Germinal center (tissue), 1 donor: ENCODE data around the gene SLC40A1.

Experiments used
- DNase-seq: peaks from one replicate; pipeline ENCODE4 v3.0.0; 2012; ENCODE audit warnings: mixed read lengths, low spot score

Gene SLC40A1

DNA sequence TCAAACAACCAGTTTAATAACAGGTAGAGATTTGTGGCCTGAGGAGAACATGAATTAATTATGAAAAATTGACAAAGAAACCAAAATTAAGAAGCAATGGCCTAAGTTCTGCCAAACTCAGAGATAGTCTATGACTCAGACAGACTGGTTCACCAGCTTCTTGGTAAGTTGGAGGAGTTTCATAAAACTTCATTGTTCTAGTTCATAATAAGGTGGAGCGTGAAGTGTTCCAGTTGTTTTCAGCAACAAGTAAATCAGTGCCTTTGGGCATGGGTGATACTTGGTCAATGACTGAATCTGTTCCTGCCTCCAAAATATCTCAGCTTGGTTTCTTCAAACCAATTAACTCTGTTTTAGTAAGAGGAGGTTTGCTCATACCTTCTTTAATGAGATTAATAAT is 40.0 kb downstream of the SLC40A1 start:
- no peak for DNase-seq

DNA sequence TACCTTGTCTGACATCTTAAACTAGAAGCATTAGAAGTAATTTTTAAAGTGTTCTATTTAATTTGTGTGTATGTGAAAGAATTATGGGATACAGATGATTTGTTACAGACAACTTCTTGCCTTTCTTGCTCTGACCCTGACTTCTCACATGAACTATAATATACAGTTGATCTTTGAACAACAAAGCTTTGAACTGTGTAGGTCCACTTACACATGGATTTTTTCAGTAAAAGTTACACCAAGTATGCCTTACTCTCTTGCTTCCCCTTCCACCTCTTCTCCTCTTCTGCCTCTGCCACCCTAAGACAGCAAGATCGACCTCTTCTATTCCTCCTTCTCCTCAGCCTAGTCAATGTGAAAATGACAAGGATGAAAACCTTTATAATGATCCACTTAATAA is 42.2 kb downstream of the SLC40A1 start:
- DNase-seq = no peak

DNA sequence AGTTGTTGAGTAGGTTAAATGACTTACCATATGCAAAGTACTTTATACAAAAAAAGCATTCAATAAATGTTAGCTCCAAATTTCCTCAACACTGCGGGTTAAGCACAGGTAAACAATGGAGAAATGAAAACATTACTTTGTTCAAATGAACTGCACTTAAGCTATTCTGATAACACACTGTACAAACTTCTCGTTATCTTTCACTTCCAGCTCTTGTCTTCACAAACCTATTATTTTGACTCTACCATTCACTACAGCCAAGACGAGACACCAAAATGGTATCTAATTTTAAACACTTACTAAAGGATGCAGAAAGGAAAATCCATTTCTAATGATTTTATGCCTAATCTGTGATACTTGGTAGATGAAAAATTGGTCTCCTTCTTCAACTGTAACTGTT is 43.8 kb downstream of the SLC40A1 start:
- DNase-seq = no peak

DNA sequence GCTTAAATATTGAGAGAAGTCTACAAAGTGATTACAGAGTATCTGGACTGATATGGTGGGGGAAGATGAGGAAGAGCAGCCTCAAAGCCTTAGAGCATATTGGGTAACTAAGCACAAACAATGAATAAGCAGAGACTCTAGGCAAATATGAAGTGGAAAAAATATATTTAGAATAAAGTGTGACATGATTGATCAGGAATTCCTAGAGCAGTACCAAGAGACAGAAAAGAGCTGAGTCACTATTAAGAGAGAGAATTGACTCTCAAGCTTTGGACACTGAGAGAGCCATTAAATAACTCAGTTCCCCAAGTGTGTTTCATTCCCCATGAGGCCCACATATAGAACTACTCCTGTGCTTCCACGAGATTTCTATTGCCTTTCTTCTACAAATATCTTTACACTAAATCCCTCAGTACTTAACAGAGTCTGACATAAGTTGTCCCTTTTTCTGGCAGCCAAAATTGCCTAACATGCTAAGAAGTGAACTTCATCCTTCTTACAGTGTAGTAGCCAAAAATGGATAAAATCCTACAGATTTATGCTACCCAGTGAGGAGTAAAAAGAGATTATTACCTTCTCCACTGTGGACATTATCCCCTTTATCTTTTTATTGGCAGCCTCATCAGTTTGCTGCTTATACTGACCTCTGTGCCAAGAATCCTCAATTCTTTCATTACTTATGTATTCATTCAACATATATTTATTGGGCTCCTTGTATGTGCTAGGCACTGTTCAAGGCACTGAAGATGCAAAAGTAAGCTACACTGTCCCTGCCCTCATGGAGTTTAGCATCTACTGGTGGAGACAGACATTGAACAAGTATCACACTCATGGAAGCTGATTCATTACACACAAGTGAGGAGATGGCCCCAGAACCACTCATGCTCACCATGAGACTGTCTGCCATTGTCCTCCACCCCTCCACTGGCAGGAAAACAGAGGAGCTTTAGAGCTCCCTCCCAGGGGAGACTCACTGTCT is 45.4 kb downstream of the SLC40A1 start:
- DNase-seq = no peak

DNA sequence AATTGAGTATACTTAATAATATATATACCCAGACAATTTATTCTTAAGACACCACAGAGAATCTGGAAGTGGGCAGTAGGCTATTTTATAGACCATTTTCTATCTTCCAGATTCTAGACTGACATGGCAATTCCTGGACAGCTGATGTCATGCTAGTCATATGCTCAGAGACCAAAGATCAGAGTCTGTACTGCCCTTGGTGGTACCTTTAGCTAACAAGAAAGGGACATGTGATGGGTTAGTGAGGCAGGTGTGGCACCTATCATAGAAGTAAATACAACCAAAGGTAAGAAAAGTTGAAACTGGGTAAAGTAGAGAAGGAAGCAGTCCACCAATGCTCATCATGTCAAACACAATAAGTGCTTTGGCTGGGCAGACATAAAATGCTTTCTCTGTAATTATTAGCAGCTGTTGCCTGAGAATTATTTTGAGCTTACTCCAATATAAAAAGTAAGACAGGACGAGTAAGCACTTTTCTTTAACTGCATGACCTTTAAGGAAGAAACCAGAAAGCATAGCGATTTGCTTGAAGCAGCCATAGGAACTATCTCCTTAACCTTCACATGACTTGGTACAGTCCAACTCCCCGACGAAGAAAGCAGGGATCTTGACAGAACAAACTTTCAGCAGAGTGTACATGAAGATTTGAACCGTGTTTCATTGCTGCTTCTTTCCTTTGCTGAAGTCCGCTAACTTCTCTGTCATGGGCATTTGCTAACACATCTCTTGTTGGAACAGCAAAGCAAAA is 47.1 kb downstream of the SLC40A1 start:
- no peak for DNase-seq

DNA sequence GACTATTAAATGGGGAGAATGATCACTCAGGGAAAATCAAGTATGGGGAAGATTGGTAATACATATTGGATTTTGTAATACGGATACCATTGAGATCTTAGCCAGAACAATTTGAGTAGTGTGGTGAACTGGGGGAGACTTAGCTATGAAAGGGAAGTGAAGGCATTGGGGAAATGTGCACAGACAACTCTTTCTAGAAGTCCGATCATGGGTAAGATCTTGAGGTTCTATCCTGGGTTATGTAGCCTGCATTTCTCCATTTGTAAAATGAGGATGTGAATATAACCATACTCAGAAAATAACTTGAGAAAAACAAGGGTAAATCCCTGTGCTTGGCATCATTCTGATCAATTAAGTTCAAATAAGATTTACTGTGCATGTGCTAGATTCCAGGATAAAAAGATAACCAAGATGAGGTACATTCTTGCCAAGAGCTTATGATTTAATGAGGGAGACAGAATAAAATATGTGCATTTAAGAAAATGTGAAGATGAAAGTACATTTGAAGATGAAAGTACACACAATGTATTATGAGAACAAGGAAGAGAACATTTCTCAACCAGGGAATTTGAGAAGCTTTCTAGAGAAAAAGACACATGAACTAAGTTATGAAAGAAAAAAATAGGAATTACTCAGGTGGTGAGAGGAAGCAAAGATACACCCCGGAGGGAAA is 49.5 kb downstream of the SLC40A1 start:
- no peak for DNase-seq

DNA sequence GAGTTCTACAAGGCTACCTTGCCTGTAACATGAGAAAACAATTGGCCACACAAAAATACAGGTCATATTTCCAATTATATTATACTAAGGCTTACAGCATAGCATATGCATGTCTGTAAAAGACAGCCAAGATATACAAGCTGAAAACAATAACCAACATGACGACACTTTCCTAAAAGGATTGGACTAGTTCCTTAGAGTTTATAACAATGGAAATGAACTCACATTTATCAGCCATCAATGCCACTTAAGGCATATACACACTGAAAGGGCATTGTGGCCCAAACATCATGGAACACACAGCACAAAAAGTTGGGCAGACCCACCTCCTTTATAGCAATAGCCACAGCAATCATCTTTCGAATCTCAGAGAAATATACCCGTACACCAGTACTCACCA is 52.0 kb downstream of the SLC40A1 start:
- DNase-seq = no peak

DNA sequence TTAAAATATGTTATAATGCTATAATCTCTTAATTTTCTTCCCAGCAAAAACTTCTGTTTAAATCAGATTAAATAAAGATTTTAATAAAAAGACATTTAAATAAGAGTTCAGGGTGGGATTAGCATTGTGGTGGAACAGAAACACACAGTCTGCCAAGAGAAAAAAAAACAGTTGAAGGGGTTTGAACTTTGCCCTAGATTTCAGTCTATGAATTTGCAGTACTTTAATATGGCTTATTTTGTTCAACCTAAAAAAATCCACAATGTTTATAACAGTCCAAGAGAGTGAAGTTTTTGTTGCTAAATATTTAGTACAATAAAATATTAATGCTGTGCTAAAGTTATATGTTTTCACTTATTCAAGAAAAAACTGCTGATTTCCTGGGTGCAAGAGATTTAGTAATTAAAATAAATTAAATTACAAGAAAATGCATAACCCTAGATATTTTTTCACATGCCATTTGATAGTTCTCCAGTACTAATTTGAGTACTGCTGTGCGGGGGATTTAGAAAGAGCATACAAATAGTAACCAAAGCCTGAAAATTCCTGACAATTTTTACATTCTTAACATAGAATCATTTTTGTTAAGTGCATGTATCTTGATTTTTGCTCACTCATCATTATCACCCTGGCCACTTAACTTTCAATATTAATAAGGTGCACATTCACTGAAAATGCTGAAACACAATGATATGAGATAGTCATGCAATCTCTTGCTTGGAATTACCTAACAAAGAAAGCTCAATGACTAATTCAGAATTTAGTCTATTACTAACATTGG is 52.6 kb downstream of the SLC40A1 start:
- no peak for DNase-seq

DNA sequence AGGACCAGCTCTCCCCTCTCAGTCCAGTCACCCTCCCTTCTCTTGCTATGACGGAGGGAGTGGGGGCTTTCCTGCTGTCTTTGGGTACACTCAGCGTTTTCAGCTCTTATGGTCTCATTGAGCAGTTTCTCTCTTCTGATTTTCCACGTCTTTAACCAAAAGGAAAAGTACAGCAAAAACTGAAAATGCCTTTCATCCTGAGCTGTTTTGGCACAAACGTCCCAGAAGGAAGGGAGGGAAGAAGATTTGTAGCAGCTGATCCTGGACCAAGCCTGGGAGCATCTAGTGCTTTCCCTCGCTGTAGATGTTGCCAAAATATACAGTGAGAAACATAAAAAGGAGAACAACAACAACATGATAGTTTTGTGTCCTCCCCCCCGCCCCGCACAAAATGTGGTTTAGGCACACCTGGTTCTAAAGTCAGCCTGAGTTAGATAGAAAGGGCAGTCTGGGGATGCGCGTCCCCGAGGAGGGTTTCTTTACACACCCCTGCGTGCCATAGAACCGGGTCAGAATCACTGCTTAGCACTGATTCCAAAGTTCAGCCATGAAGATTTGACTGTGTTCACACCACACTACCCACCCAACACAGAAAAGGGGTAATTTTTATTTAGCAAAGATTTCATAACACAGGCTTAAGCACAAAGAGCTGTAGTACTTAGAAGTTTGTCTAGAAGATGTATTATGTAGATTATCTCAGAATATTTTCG is 53.4 kb downstream of the SLC40A1 start:
- no peak for DNase-seq

DNA sequence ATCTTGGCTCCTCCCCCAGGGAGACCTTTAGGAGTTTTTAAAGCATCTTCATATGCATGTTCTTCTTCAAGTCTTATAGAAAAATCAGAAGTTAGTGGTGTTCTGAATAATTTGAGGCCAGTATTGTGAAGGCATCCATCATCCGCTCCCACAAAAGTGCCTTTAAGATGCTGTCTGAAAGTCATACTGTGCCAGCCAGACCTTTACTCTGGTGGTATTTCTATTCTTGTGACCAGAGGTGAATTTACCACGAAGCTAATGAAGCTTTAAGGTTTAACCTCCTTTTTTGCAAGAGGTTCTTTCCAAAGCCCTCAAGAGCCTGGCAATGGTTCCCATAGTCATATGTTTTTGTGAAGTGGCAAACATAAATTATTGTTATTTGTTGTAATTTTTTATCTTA is 54.3 kb downstream of the SLC40A1 start:
- DNase-seq = no peak

DNA sequence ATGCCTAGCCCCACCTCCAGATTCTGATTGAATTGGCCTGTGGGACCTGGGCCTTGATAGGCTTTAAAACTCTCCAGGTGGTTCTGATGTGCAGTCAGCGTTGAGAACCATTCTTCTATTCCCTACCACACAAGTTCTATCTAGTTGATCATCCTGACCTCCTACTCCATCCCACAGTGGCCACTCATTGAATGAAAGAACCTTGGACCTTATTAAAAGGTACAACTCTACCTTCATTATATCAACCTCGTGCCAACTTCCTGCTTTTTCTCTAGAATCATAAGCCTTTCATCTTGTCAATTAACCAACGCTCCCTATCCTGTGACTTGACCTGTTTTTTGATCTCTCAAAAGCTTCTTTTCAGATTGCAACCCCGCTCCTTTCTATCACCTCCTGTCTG is 55.8 kb downstream of the SLC40A1 start:
- no peak for DNase-seq

DNA sequence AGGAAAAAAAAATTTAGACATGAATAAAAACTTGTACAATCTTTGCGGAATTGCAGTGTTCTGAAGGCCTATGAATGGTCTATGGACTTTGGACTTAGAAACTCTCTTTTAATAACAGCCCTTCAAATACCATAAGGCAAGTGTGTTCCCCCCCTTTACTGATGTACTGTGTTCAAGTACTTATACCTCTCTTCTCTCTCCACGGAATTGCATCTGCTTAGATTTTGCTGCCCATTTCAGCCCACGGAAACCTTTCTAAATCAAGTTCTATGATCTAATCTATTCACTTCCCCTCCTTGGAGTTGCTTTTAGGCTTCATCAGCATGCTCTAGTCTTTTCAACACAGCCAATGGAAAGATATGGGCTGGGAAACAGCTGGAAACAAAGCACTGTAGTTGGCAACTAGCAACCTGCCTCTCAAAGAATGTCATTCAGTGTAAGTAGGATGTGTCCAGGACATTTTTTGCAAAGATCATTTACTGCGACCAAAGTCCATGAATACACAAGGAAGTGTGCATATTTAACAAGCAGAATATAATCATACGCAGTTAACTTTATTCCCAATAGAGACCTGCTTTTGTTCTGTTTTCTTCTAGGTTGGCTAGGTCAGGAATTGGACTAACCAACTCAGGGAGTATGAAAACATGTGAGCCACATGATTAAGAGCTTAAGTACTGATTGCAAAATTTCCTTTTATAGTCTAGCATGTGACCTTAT is 58.0 kb downstream of the SLC40A1 start:
- DNase-seq = no peak

DNA sequence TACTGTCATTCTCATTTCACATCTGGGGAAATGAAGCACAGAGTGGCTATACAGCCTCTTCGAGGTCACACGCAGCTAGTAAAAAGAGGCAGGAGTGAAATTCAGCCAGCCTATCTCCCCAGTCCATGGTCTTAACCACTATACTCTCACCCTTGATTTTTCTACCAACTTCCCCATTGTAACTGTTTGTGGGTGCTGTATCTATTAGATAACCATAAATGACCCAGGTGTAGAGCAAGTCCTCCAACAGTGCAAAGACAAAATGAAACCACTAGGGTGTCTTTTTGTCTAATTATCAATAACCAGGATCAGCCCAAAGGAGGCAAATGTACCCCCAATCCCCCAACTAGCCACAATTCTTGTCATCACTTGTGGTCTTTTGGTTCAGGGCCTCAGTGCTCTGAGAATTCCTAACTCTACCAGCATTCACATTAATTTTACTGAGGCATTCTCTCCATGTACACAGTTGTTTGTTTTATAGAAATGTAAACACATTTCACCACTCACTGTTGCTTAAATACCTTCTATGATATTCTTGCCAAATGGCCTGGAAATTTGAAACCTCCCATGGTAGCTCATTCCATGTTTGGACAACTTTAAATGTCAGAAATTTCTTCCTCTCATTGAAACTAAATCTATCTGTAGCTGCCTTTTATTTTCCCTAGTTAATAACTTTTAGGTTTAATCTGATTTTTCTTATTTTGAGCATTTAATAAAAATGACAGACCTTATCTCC is 58.7 kb downstream of the SLC40A1 start:
- no peak for DNase-seq

DNA sequence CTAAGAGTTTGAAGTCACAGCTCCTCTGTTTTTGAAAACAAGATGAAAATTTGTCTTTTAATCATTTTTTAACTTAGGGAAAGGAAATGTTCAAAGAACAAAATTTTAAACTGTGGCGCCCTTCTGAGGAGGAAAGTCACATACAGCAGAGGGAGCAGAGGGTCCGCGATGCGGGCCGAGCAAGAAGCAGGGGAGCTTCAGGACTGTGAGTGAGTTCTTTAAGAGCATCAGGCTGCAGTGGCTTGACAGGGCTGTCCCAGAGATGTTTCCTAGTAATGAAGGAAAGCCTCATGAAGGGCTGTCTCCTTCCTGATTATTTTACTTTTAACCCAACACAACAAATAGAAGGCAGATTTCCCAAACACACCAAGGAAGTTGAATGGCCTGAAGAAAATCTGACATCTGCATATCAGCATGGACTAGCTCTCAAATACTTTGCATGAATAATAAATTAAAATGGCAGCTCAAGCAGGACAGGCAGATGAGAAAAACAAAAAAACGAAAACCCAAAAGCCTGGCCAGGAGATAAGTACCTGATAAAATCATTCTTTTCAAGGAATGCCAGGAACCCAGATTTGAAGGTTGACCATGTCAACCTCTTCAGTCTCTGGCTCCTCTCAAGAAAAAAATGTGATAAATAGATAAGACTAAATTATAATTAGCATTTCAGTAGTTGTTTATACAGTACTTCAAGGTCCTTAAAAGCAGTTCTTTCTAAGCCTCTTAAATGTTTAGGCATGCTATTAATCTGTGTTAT is 60.8 kb downstream of the SLC40A1 start:
- no peak for DNase-seq

DNA sequence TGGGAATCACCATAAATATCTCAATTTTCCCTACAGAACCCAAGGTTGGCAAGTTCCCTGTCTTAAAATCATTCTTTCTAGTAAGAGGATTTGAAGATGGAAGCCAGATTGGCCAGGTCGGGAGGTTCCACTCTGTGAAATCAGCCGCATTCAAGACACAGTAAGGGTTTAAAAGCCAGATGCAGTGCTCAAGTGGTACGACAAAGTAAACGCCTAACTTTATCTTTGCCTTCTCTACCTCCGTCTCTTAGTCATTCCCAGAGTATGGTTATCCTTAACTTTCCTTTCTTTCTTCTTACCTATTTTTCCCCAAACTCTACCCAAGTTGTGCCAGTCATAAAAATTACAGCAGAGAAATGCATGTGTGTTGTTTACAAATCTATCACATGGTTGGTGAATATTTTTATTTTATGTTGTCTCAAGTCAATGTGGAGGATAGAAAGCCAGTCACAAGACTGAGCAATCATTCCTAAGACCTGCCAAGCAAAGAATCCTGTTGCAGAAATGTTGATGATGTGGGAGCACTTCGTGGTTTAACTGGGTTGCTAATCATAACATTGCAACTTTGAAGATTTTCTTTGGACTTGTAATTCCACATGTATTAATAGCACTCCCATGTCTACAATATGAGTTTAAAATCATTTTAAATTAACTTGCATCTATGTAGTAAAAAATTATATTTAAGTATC is 62.6 kb downstream of the SLC40A1 start:
- DNase-seq = no peak

DNA sequence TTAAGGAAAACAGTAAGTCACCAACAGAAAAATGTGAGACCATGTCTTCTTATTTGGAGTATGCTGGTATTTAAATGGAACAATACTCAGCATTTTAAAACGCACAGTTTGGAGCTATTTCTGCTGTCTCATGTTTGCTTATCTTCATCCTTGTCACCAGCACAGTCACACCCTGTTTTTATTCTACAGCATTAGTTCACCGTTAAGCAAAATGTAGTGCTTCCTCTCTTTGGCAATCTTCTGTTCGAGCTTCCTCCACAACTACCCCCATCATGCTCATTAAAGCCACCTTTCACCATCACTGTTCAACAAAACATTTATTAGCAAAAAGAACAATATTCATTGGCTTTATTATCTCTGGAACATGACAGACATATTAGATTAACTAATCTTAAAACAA is 64.0 kb downstream of the SLC40A1 start:
- no peak for DNase-seq

DNA sequence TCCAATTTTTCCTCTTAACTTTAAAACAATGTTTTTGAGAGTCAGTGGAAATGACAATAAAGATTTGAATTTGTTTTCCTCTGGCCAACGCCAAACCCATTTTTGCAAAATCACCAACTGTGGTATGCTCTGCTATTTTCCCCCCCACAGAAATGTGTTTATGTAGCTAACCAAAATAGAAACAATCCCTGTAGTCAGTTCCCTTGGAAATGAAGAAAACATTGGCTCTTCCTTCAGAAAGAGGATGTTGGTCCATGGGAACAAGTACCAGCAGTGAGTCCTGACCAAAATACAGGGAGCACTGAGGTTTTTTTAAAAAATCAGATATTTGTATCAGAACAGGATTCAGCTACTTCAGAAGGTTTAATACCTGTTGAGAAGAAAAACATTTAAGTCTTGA is 65.3 kb downstream of the SLC40A1 start:
- no peak for DNase-seq

DNA sequence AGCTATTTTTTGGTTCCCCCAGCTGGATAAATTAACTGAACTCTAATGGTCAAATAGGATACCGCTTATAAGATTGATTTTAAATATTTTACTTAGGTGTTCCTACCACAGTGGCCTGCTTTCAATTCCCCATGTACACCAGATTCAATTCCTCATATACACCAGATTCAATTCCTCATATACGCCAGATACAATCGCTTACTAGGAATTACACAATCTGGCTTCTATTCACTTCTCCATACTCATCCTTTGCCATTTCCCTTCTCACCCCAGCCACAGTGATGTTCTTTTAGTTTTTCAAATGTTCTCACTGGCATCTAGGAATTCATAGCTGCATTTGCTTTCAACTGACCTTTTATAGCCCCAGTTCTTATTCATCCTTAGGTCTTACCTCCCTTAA is 66.5 kb downstream of the SLC40A1 start:
- DNase-seq = no peak

DNA sequence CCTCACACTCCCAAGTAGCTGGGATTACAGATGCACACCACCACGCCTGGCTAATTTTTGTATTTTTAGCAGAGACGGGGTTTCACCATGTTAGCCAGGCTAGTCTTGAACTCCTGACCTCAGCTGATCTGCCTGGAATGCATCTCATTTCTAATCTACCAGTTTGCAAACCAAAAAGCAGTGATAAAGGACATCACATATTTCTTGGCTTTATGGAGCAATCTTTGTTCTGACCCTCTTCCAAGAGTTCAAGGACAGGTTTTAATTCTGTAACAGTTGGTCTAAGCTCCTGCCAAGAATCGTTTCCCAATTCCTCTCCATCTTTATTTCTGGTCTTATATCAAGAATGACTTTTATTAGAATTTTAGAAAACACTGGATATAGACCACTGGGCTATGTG is 67.7 kb downstream of the SLC40A1 start:
- DNase-seq = no peak
